B cell (primary cell): Measurements from ENCODE around the gene NIPBL. TPM values are rescaled to one million over a fixed set of nuclear protein-coding genes. Genes with fewer than 3 reads are reported as not detected.

Experiments
- ATAC-seq: fragments of 200-7000 bp; cut with Tn5 transposase; one replicate; pipeline ENCODE4 v1.10.0; 2021; ENCODE audit warnings: low read depth, mild to moderate bottlenecking, moderate number of reproducible peaks, moderate library complexity
- CTCF ChIA-PET: fragments of 350-600 bp; sonication (Branson Sonifier 250); formaldehyde crosslinking; loops from one replicate; lab custom pipeline; 2021; ENCODE audit warnings: antibody characterized with exemption, inconsistent platforms; lab: Charles Lee
- POLR2A ChIA-PET: fragments of 350-600 bp; sonication (Branson Sonifier 250); formaldehyde crosslinking; loops from one replicate; lab custom pipeline; 2021; ENCODE audit warnings: antibody characterized with exemption; lab: Charles Lee
- DNase-seq: peaks from one replicate; pipeline ENCODE4 v3.0.0; 2013
- H2AFZ ChIP-seq: 2 replicates; pipeline ENCODE4 v1.6.1; 2012; ENCODE audit warnings: mild to moderate bottlenecking, low read depth, low read length; ENCODE audit not compliant: insufficient read depth, poor library complexity, severe bottlenecking
- H3K27ac ChIP-seq, 2 donors: 1 replicate in 1 of 2; 2 replicates in 1 of 2; pipeline ENCODE4 v1.5.1; 2012 to 2013; ENCODE audit warnings: low read length in 2 of 2, mild to moderate bottlenecking in 2 of 2, moderate library complexity in 1 of 2
- H3K27me3 ChIP-seq, 4 experiments: fragments of 200-600 bp in 1 of 4; sonication (generic) in 1 of 4; replicated peaks in 1 of 4; 1 replicate in 2 of 4; 2 replicates in 2 of 4; pipeline versions ENCODE4 v1.6.1 to v1.7.0; 2013 to 2016; ENCODE audit warnings: low read length in 3 of 4, mild to moderate bottlenecking in 2 of 4, mixed read lengths in 1 of 4, moderate library complexity in 1 of 4; ENCODE audit not compliant: insufficient read depth in 4 of 4, control insufficient read depth in 3 of 4; ENCODE audit errors: control extremely low read depth in 1 of 4
- H3K36me3 ChIP-seq, 2 experiments: replicated peaks in 1 of 2; 1 replicate in 1 of 2; 2 replicates in 1 of 2; pipeline versions ENCODE4 v1.6.1 to v1.7.1; 2013; ENCODE audit warnings: low read length in 1 of 2; ENCODE audit not compliant: insufficient read depth in 2 of 2, control insufficient read depth in 1 of 2; ENCODE audit errors: control extremely low read depth in 1 of 2, extremely low read depth in 1 of 2
- H3K4me1 ChIP-seq, 2 donors: fragments of 200-600 bp in 1 of 2; sonication (generic) in 1 of 2; 1 replicate in 1 of 2; 2 replicates in 1 of 2; pipeline versions ENCODE4 v1.5.1 to v1.6.1; 2013 to 2017; ENCODE audit warnings: low read length in 2 of 2; ENCODE audit not compliant: control insufficient read depth in 2 of 2, insufficient read depth in 2 of 2
- H3K4me2 ChIP-seq: replicated peaks from 2 replicates; pipeline ENCODE3; 2012; ENCODE audit warnings: mild to moderate bottlenecking, low read depth, low read length; ENCODE audit not compliant: poor library complexity, severe bottlenecking
- H3K4me3 ChIP-seq, 5 experiments: fragments of 200-600 bp in 1 of 5; sonication (generic) in 1 of 5; 1 replicate in 3 of 5; 2 replicates in 2 of 5; pipeline versions ENCODE4 v1.5.1 to v1.7.0; 2011 to 2016; ENCODE audit warnings: low read length in 4 of 5, mild to moderate bottlenecking in 4 of 5, low read depth in 2 of 5, control low read depth in 1 of 5, moderate library complexity in 1 of 5; ENCODE audit not compliant: insufficient read depth in 1 of 5; ENCODE audit errors: control extremely low read depth in 1 of 5, extremely low read depth in 1 of 5
- H3K79me2 ChIP-seq: fragments of 200-600 bp; sonication (generic); one replicate; pipeline ENCODE4 v1.6.0; 2016; ENCODE audit warnings: low read length; ENCODE audit not compliant: control insufficient read depth, insufficient read depth
- H3K9ac ChIP-seq: fragments of 200-600 bp; sonication (generic); 2 replicates; pipeline ENCODE4 v1.6.1; 2017; ENCODE audit warnings: mild to moderate bottlenecking, low read length, moderate library complexity
- H3K9me3 ChIP-seq, 3 donors: one replicate each; pipeline versions ENCODE4 v1.6.1 to v1.7.1; 2013; ENCODE audit warnings: low read length in 2 of 3; ENCODE audit not compliant: control insufficient read depth in 2 of 3, insufficient read depth in 1 of 3; ENCODE audit errors: control extremely low read depth in 1 of 3
- H4K20me1 ChIP-seq: 2 replicates; pipeline ENCODE4 v1.6.0; 2012; ENCODE audit warnings: mild to moderate bottlenecking, low read length; ENCODE audit not compliant: insufficient read depth, control insufficient read depth, poor library complexity, severe bottlenecking
- H3K27ac Mint-ChIP-seq: one replicate; pipeline ENCODE4 v1.8.0; 2021; ENCODE audit warnings: mixed read lengths
- H3K27me3 Mint-ChIP-seq: one replicate; pipeline ENCODE4 v1.8.0; 2021; ENCODE audit warnings: mixed read lengths
- H3K4me1 Mint-ChIP-seq: one replicate; pipeline ENCODE4 v1.8.0; 2021; ENCODE audit warnings: mixed read lengths
- H3K4me3 Mint-ChIP-seq: one replicate; pipeline ENCODE4 v1.8.0; 2021; ENCODE audit warnings: mixed read lengths
- H3K9me3 Mint-ChIP-seq: one replicate; pipeline ENCODE4 v1.8.0; 2022; ENCODE audit warnings: mixed read lengths; ENCODE audit not compliant: insufficient read depth
- EZH2 ChIP-seq: IDR thresholded peaks from 2 replicates; pipeline ENCODE4 v1.6.1; 2012; ENCODE audit warnings: borderline replicate concordance, low read depth, mild to moderate bottlenecking, moderate library complexity, low read length; ENCODE audit not compliant: insufficient read depth, poor library complexity, severe bottlenecking
- intact Hi-C: fragments of 100-400 bp; cut with micrococcal nuclease; formaldehyde crosslinking; loops from one replicate; pipeline ENCODE4 v1.10.0; 2022
- polyA plus RNA-seq: library from polyadenylated mRNA; depleted of rRNA; stranded (reverse); fragments of >200 nt; gene quantifications from 2 replicates; pipeline ENCODE4 v1.2.3, GENCODE V29; 2012
- total RNA-seq, 2 donors: library from RNA; stranded (reverse); fragments of 120-200 nt in 1 of 2; gene quantifications; 1 replicate in 1 of 2; 2 replicates in 1 of 2; pipeline versions ENCODE4 v1.2.3 to v1.2.4, GENCODE V29; 2013 to 2022
- TF ChIP-seq, protein P1 (sequence below): fragments of 200-600 bp; IDR thresholded peaks from one replicate; pipeline ENCODE4 v1.8.0; 2022; ENCODE audit warnings: antibody characterized with exemption, mild to moderate bottlenecking

Gene NIPBL
- total and polyA plus RNA-seq, 2 donors (not counting 1 experiment from before 2014, with no cell fraction given) = 24.7 to 112 TPM

DNA sequence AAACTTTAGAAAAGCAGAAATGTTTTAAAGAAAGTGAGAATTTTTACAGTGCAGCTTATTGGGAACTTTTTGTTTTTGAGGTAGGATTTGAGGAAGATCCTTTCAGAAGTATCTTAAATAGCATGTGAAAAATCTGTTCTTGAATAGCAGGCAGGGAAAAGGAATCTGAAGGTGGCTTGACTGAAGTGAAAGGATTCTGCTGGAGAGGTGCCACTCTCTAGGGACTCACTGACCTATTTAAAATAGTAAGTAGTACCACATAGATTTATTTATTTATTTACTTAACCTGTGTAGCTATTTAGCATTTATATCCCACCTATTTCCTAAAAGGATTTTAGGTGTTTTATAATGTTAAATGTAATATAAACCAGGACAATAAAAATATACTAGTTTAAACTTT lies 69.1 kb downstream of the NIPBL start:
- Mint-ChIP-seq H3K27me3 (no peaks in the 10 kb centered on the region), H3K4me1 (peaks cover 45% of the 10 kb centered on the region), H3K27ac (no peak overlapping the region), H3K4me3 (no peak overlapping the region), H3K9me3 (no peaks in the 10 kb centered on the region)
- ChIA-PET POLR2A (no interaction called here), CTCF (interaction anchor here (0.9 to 3.5 kb wide), 15 partner anchors 10 to 727 kb away, joined by 3 to 17 read pairs (median 5); no protein-coding TSS in a partner anchor)
- peaks cover 0 to 5% of the 10 kb centered on the region in 2 donors for H3K4me1 ChIP-seq
- no peaks in the 10 kb centered on the region for H3K9me3 ChIP-seq
- H3K27ac ChIP-seq = no peak overlapping the region
- no peak for ATAC-seq
- H3K9ac ChIP-seq = no peak overlapping the region
- no peaks in the 10 kb centered on the region for H3K27me3 ChIP-seq
- intact Hi-C loops = loop anchor here (2.0 kb wide), 3 partner anchors 15 to 217 kb away; partner anchors contain the start of gene NIPBL
- H2AFZ ChIP-seq = no peak overlapping the region
- H3K4me3 ChIP-seq = no peak overlapping the region
- TF ChIP-seq, protein P1, sequence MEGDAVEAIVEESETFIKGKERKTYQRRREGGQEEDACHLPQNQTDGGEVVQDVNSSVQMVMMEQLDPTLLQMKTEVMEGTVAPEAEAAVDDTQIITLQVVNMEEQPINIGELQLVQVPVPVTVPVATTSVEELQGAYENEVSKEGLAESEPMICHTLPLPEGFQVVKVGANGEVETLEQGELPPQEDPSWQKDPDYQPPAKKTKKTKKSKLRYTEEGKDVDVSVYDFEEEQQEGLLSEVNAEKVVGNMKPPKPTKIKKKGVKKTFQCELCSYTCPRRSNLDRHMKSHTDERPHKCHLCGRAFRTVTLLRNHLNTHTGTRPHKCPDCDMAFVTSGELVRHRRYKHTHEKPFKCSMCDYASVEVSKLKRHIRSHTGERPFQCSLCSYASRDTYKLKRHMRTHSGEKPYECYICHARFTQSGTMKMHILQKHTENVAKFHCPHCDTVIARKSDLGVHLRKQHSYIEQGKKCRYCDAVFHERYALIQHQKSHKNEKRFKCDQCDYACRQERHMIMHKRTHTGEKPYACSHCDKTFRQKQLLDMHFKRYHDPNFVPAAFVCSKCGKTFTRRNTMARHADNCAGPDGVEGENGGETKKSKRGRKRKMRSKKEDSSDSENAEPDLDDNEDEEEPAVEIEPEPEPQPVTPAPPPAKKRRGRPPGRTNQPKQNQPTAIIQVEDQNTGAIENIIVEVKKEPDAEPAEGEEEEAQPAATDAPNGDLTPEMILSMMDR = no peak
- no peak for TF ChIP-seq EZH2
- H3K79me2 ChIP-seq = peaks cover 87% of the 10 kb centered on the region
- DNase-seq = no peak
- peaks cover 58% of the 10 kb centered on the region for H4K20me1 ChIP-seq
- H3K4me2 ChIP-seq = no peak overlapping the region
- no peaks in the 10 kb centered on the region for H3K36me3 ChIP-seq

DNA sequence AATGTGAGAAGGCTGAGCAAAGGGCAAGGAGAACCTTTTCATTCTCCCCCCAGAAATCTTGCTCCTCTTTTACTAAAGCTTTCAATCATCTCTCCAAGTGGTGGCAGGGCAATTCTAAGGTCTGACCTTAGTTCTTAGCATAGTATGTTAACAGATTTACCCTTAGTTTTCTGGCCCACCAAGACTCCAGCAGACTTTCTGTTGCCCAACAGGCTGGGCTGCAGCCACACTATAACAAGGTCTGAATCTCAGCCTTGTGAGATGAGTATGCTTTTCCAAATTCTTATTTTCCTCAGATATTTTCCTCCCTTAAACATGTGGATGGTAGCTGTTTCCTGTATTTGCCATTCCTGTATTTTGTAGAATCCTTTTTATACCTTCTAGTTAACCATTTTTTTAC lies 69.5 kb downstream of the NIPBL start:
- Histone ChIP-seq H4K20me1 (peaks cover 58% of the 10 kb centered on the region), H3K4me1 (peaks cover 0 to 9% of the 10 kb centered on the region in 2 donors), H3K79me2 (peaks cover 87% of the 10 kb centered on the region), H3K27me3 (no peaks in the 10 kb centered on the region), H3K9me3 (no peaks in the 10 kb centered on the region), H3K36me3 (no peaks in the 10 kb centered on the region), H3K27ac (no peak overlapping the region), H2AFZ (no peak overlapping the region), H3K9ac (no peak overlapping the region), H3K4me3 (no peak overlapping the region), H3K4me2 (no peak overlapping the region)
- TF ChIP-seq, protein P1 = no peak
- no peak for TF ChIP-seq EZH2
- CTCF ChIA-PET = interaction anchor here (0.9 to 3.5 kb wide), 15 partner anchors 11 to 728 kb away, joined by 3 to 17 read pairs (median 4); no protein-coding TSS in a partner anchor
- H3K9me3 Mint-ChIP-seq = no peaks in the 10 kb centered on the region
- ATAC-seq = no peak
- H3K4me3 Mint-ChIP-seq = no peak overlapping the region
- intact Hi-C loops = no loop called here
- H3K27me3 Mint-ChIP-seq = no peaks in the 10 kb centered on the region
- H3K4me1 Mint-ChIP-seq = peaks cover 48% of the 10 kb centered on the region
- no peak overlapping the region for H3K27ac Mint-ChIP-seq
- POLR2A ChIA-PET = interaction anchor here (1.2 kb wide), 1 partner anchor 70 kb away, joined by 3 read pairs; the partner anchor contains the start of gene NIPBL
- no peak for DNase-seq
